GM12892 (cell line): ENCODE data around the gene RAB31.

Source experiments
- POLR2A ChIP-seq: IDR thresholded peaks from 2 replicates; pipeline ENCODE4 v1.6.1; 2011; ENCODE audit warnings: low read depth, low read length, control low read depth
- TAF1 ChIP-seq: IDR thresholded peaks from 2 replicates; pipeline ENCODE4 v1.6.1; 2011; ENCODE audit warnings: low read depth, mild to moderate bottlenecking, control low read depth, low read length, borderline replicate concordance

GRCh38 chr18:9763157-9763556 is 55.1 kb downstream of the RAB31 start:
- TF ChIP-seq POLR2A (no peak), TAF1 (no peak)
